AG04449 (cell line): Measurements from ENCODE around the gene NPAS4.
A peak's percentile ranks its signal among the peaks of the same experiment; 100 is the strongest.
"Not testable (repeated sequence)": the region's sequence is repeated elsewhere in the genome, so short reads cannot be mapped to it uniquely, and the experiment has no call there.

Experiments used
- CTCF ChIA-PET: fragments of 350-600 bp; formaldehyde crosslinking; extraction: SDS; loops from one replicate; lab custom pipeline; 2021; ENCODE audit warnings: antibody characterized with exemption; lab: Yijun Ruan, JAX
- POLR2A ChIA-PET: fragments of 400-600, 350-600 bp; formaldehyde crosslinking; extraction: SDS; loops from one replicate; lab custom pipeline; 2020; ENCODE audit warnings: antibody characterized with exemption, inconsistent platforms; lab: Yijun Ruan, JAX
- DNase-seq: peaks from one replicate; pipeline ENCODE4 v3.0.0-alpha.2; 2010; ENCODE audit warnings: low read depth, low spot score
- H3K4me3 ChIP-seq: 2 replicates; pipeline ENCODE4 v1.5.1; 2011; ENCODE audit warnings: low read depth, mild to moderate bottlenecking, control low read depth, low read length
- CTCF ChIP-seq: IDR thresholded peaks from one replicate; pipeline ENCODE4 v1.5.1; 2011; ENCODE audit warnings: mild to moderate bottlenecking, moderate library complexity, low read length, control low read depth, inconsistent platforms; ENCODE audit not compliant: insufficient read depth; ENCODE audit errors: missing control alignments

NPAS4 gene

DNA sequence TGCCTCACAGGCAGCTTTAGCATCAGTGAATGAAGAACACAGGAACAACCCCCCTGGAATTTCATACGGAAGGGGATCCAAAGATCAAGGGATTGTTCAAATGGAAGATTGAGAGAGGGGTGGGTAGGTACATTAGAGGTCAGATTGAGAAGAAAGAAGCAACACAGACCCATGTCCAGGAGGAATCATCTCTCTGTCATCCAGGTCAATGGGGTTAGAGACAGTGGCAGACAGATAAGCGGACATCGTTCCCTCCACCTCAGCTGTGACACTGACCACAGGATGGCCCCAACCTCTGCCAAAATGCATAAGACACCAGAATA is 1.9 kb upstream of the NPAS4 start:
- no peak for TF ChIP-seq CTCF
- DNase-seq, result no peak
- CTCF ChIA-PET, result interaction anchor here (1.3 to 37.4 kb wide), 5 partner anchors 6 to 260 kb away, joined by 3 to 1169 read pairs (median 12); partner anchors contain the start of gene NPAS4
- POLR2A ChIA-PET, result no interaction called here
- no peak overlapping the region for H3K4me3 ChIP-seq

DNA sequence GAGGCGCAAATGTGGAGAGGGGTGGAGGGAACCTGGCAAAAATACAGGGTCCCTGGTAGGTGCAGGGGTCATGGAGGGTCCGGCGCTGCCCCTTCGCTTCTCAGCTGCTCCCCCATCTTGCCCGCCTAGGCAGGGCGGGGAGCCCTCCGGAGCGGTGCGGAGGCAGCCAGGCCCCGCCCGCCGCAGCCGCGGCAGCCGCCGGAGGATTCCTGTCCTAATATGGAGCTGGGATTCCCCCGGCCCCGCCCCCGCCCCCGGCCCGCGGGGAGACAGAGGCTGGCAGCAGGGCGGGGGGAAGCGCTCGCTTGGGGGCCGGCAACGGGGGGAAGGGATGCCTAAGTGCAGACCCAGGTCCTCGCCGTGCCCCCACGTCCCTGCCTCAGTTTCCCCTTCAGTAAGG is 1.0 kb upstream of the NPAS4 start:
- POLR2A ChIA-PET, result no interaction called here
- no peak for DNase-seq
- TF ChIP-seq CTCF, result no peak

GRCh38 chr11:66421492-66422205 is 814 bp downstream of the NPAS4 start:
- CTCF ChIA-PET, result interaction anchor here (0.7 to 37.4 kb wide), 9 partner anchors 4 to 257 kb away, joined by 3 to 1169 read pairs (median 3); partner anchors contain the start of genes BRMS1, MRPL11 and NPAS4
- POLR2A ChIA-PET, result interaction anchor here (0.5 to 1.1 kb wide), 8 partner anchors 10 to 132 kb away, joined by 3 to 7 read pairs (median 4); partner anchors contain the start of genes DPP3, MRPL11 and YIF1A
- TF ChIP-seq CTCF, result no peak

More for the DNA sequence above, 1.0 kb upstream of the NPAS4 start:
- no peak overlapping the region for H3K4me3 ChIP-seq
- CTCF ChIA-PET, result interaction anchor here (2.6 to 37.4 kb wide), 3 partner anchors 6 to 19 kb away, joined by 18 to 1169 read pairs (median 1169); partner anchors contain the start of genes MRPL11 and NPAS4

DNA sequence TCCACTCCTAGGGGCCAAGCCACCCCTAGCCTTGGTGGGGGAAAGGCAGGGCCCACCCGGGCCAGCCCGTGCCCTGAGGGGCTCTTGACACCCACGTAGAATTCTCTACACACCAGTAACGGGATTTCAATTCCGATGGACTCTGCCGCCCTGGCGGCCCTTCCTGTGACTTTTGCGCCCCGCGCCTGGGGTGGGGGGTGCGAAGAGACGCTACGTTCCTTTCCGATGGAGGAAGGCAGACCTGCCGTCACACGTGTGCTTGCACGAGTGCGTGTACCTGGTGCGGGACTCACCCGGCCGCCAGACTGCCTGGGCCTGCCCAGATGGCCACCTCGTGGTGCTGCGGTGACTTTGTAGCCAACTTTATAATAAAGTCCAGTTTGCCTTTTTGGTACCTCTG is 5.5 kb downstream of the NPAS4 start:
- no peak for DNase-seq
- CTCF ChIA-PET, result interaction anchor here (0.7 to 24.8 kb wide), 5 partner anchors 12 to 417 kb away, joined by 3 to 1169 read pairs (median 9); partner anchors contain the start of genes MRPL11 and NPAS4
- POLR2A ChIA-PET, result no interaction called here
- no peak overlapping the region for H3K4me3 ChIP-seq
- no peak for TF ChIP-seq CTCF

More at GRCh38 chr11:66421492-66422205, 814 bp downstream of the NPAS4 start:
- DNase-seq, result no peak
- H3K4me3 ChIP-seq, result no peak overlapping the region

DNA sequence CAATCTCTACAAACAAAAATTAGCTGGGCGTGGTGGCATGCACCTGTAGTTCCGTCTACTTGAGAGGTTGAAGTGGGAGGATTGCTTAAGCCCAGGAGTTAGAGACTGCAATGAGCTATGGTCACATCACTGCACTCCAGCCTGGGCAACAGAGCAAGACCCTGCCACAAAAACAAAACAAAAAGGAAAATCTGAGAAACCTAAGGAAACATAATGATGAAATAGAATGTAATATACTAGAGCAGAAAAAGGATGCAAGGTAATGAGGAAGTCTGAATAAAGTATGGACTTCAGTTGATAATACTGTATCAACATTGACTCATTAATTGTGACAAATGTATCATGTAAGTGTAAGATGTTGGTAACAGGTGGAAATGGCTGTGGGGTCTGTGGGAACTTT is 8.1 kb downstream of the NPAS4 start:
- ChIA-PET POLR2A (interaction anchor here (1.0 kb wide), 1 partner anchor 10 kb away, joined by 3 read pairs; the partner anchor contains the start of gene MRPL11), CTCF (interaction anchor here (0.9 to 24.8 kb wide), 7 partner anchors 8 to 249 kb away, joined by 3 to 1169 read pairs (median 13); partner anchors contain the start of genes MRPL11, NPAS4 and RBM4B)
- no peak overlapping the region for H3K4me3 ChIP-seq
- no peak for TF ChIP-seq CTCF
- no peak for DNase-seq

- no peak for DNase-seq
- H3K4me3 ChIP-seq, result no peak overlapping the region
- POLR2A ChIA-PET, result interaction anchor here (0.5 to 1.0 kb wide), 2 partner anchors 9 to 141 kb away, joined by 3 read pairs; partner anchors contain the start of genes MRPL11 and YIF1A
Measured at GRCh38 chr11:66429983-66430602, 9.3 kb downstream of the NPAS4 start.

DNA sequence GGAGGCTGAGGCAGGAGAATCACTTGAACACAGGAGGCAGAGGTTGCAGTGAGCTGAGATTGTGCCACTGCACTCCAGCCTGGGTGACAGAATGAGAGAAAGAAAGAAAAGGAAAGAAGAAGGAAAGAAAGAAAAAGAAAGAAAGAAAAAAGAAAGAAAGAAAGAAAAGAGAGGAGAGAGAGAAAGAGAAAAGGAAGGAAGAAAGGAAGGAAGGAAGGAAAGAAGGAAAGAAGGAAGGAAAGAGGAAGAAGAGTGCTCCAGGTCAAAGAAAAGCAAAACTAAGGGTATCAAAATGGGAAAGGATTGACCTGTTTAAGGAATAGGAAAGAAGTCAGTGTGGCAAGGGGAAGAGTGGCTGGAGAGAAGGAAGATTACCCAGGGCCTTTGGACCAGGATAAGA is 10.5 kb downstream of the NPAS4 start:
- POLR2A ChIA-PET, DNase-seq, H3K4me3 ChIP-seq: not testable (repeated sequence)
- CTCF ChIA-PET, result interaction anchor here (0.7 to 24.8 kb wide), 6 partner anchors 7 to 49 kb away, joined by 3 to 1169 read pairs (median 7); partner anchors contain the start of genes DPP3, MRPL11 and NPAS4

More at GRCh38 chr11:66429983-66430602, 9.3 kb downstream of the NPAS4 start:
- TF ChIP-seq CTCF, result peak; percentile 90
- CTCF ChIA-PET, result interaction anchor here (0.8 to 24.8 kb wide), 10 partner anchors 9 to 248 kb away, joined by 3 to 1169 read pairs (median 6); partner anchors contain the start of genes DPP3, MRPL11, NPAS4 and RBM4B

GRCh38 chr11:66431871-66432329 is 11.1 kb downstream of the NPAS4 start:
- H3K4me3 ChIP-seq, POLR2A ChIA-PET, DNase-seq: not testable (repeated sequence)
- CTCF ChIA-PET, result interaction anchor here (0.6 to 24.8 kb wide), 3 partner anchors 25 to 102 kb away, joined by 3 to 1169 read pairs (median 9); partner anchors contain the start of gene NPAS4
